Measurements from ENCODE around the gene CCDC32.
"Not testable (repeated sequence)": the region's sequence is repeated elsewhere in the genome, so short reads cannot be mapped to it uniquely, and the experiment has no call there.

Gene CCDC32

GRCh38 chr15:40584191-40584590 is 19.3 kb upstream of the CCDC32 start:
- Mint-ChIP-seq H3K4me3 (no peak overlapping the region), H3K36me3 (ENCODE audit: low read depth) (no peaks in the 10 kb centered on the region), H3K27ac (no peak overlapping the region), H3K4me1 (ENCODE audit: low read depth) (peaks cover 6% of the 10 kb centered on the region), H3K27me3 (ENCODE audit: low read depth) (peaks cover 5% of the 10 kb centered on the region), H3K9me3 (no peaks in the 10 kb centered on the region)
- DNase-seq (ENCODE audit: low spot score): no peak

GRCh38 chr15:40582726-40583246 is 17.9 kb upstream of the CCDC32 start:
- Mint-ChIP-seq H3K9me3 (no peaks in the 10 kb centered on the region), H3K27me3 (ENCODE audit: low read depth) (peaks cover 5% of the 10 kb centered on the region), H3K4me3 (no peak overlapping the region), H3K36me3 (ENCODE audit: low read depth) (no peaks in the 10 kb centered on the region), H3K27ac (no peak overlapping the region), H3K4me1 (ENCODE audit: low read depth) (peaks cover 6% of the 10 kb centered on the region)
- DNase-seq (ENCODE audit: low spot score): no peak

- not testable (repeated sequence) for H3K4me1 Mint-ChIP-seq (ENCODE audit: low read depth); H3K4me3 Mint-ChIP-seq; H3K27me3 Mint-ChIP-seq (ENCODE audit: low read depth); H3K27ac Mint-ChIP-seq; H3K9me3 Mint-ChIP-seq; H3K36me3 Mint-ChIP-seq (ENCODE audit: low read depth); DNase-seq (ENCODE audit: low spot score)
Measured at GRCh38 chr15:40581796-40582195, 17.0 kb upstream of the CCDC32 start.

GRCh38 chr15:40578892-40579291 is 14.1 kb upstream of the CCDC32 start:
- H3K36me3 Mint-ChIP-seq (ENCODE audit: low read depth): peaks cover 9% of the 10 kb centered on the region
- peaks cover 3% of the 10 kb centered on the region for H3K4me1 Mint-ChIP-seq (ENCODE audit: low read depth)
- no peak overlapping the region for H3K4me3 Mint-ChIP-seq
- H3K27me3 Mint-ChIP-seq (ENCODE audit: low read depth): no peaks in the 10 kb centered on the region
- no peaks in the 10 kb centered on the region for H3K9me3 Mint-ChIP-seq
- H3K27ac Mint-ChIP-seq: no peak overlapping the region
- no peak for DNase-seq (ENCODE audit: low spot score)

- H3K9me3 Mint-ChIP-seq; DNase-seq (ENCODE audit: low spot score): not testable (repeated sequence)
Measured at GRCh38 chr15:40576914-40577313, 12.1 kb upstream of the CCDC32 start.

GRCh38 chr15:40575113-40575512 is 10.3 kb upstream of the CCDC32 start:
- H3K36me3 Mint-ChIP-seq (ENCODE audit: low read depth): peaks cover 15% of the 10 kb centered on the region
- no peak overlapping the region for H3K4me3 Mint-ChIP-seq
- H3K27ac Mint-ChIP-seq: no peak overlapping the region
- no peak for DNase-seq (ENCODE audit: low spot score)
- peaks cover 9% of the 10 kb centered on the region for H3K4me1 Mint-ChIP-seq (ENCODE audit: low read depth)
- no peaks in the 10 kb centered on the region for H3K27me3 Mint-ChIP-seq (ENCODE audit: low read depth)
- H3K9me3 Mint-ChIP-seq: no peaks in the 10 kb centered on the region

More at GRCh38 chr15:40576914-40577313, 12.1 kb upstream of the CCDC32 start:
- H3K36me3 Mint-ChIP-seq (ENCODE audit: low read depth): peaks cover 14% of the 10 kb centered on the region
- not testable (repeated sequence) for H3K4me3 Mint-ChIP-seq; H3K27ac Mint-ChIP-seq; H3K27me3 Mint-ChIP-seq (ENCODE audit: low read depth); H3K4me1 Mint-ChIP-seq (ENCODE audit: low read depth)

GRCh38 chr15:40569129-40569953 is 4.5 kb upstream of the CCDC32 start, which contains the start of gene RPUSD2:
RPUSD2 (plus strand) TSS chr15:40569299; CDS start chr15:40569338, 39 bp downstream.
- peak within 1 kb of the TSS; percentile 98 for H3K4me3 Mint-ChIP-seq
- H3K27ac Mint-ChIP-seq: peak within 1 kb of the TSS; percentile 99
- peak; percentile 93 for DNase-seq (ENCODE audit: low spot score)
- H3K27me3 Mint-ChIP-seq (ENCODE audit: low read depth): no peaks in the 10 kb centered on the region
- H3K9me3 Mint-ChIP-seq: no peaks in the 10 kb centered on the region
- peaks cover 30% of the 10 kb centered on the region for H3K4me1 Mint-ChIP-seq (ENCODE audit: low read depth)
- H3K36me3 Mint-ChIP-seq (ENCODE audit: low read depth): peaks cover 7% of the 10 kb centered on the region

GRCh38 chr15:40567111-40567510 is 2.3 kb upstream of the CCDC32 start:
- H3K27ac Mint-ChIP-seq: no peak overlapping the region
- DNase-seq (ENCODE audit: low spot score): no peak
- no peak overlapping the region for H3K4me3 Mint-ChIP-seq
- H3K36me3 Mint-ChIP-seq (ENCODE audit: low read depth): peaks cover 2% of the 10 kb centered on the region
- peaks cover 38% of the 10 kb centered on the region for H3K4me1 Mint-ChIP-seq (ENCODE audit: low read depth)
- H3K27me3 Mint-ChIP-seq (ENCODE audit: low read depth): no peaks in the 10 kb centered on the region
- no peaks in the 10 kb centered on the region for H3K9me3 Mint-ChIP-seq

GRCh38 chr15:40565333-40566238 is 744 bp upstream of the CCDC32 start:
- Mint-ChIP-seq H3K27ac (peak overlapping the region; percentile 98), H3K4me3 (peak overlapping the region; percentile 94), H3K27me3 (ENCODE audit: low read depth) (no peaks in the 10 kb centered on the region), H3K9me3 (no peaks in the 10 kb centered on the region), H3K4me1 (ENCODE audit: low read depth) (peaks cover 37% of the 10 kb centered on the region), H3K36me3 (ENCODE audit: low read depth) (peaks cover 2% of the 10 kb centered on the region)
- DNase-seq (ENCODE audit: low spot score): no peak

GRCh38 chr15:40563426-40563825 is 1.4 kb downstream of the CCDC32 start:
- no peak overlapping the region for H3K27ac Mint-ChIP-seq
- H3K9me3 Mint-ChIP-seq: no peaks in the 10 kb centered on the region
- no peak for DNase-seq (ENCODE audit: low spot score)
- peak overlapping the region; percentile 94 for H3K4me3 Mint-ChIP-seq
- H3K4me1 Mint-ChIP-seq (ENCODE audit: low read depth): peaks cover 26% of the 10 kb centered on the region
- peaks cover 3% of the 10 kb centered on the region for H3K36me3 Mint-ChIP-seq (ENCODE audit: low read depth)
- H3K27me3 Mint-ChIP-seq (ENCODE audit: low read depth): no peaks in the 10 kb centered on the region

GRCh38 chr15:40562691-40563090 is 2.2 kb downstream of the CCDC32 start:
- Mint-ChIP-seq H3K9me3 (no peaks in the 10 kb centered on the region), H3K27me3 (ENCODE audit: low read depth) (no peaks in the 10 kb centered on the region), H3K4me3 (no peak overlapping the region), H3K36me3 (ENCODE audit: low read depth) (peaks cover 5% of the 10 kb centered on the region), H3K4me1 (ENCODE audit: low read depth) (peaks cover 26% of the 10 kb centered on the region), H3K27ac (no peak overlapping the region)
- no peak for DNase-seq (ENCODE audit: low spot score)

GRCh38 chr15:40558952-40559742 is 5.7 kb downstream of the CCDC32 start:
- Mint-ChIP-seq H3K27ac (no peak overlapping the region), H3K27me3 (ENCODE audit: low read depth) (no peaks in the 10 kb centered on the region), H3K4me1 (ENCODE audit: low read depth) (peaks cover 10% of the 10 kb centered on the region), H3K9me3 (no peaks in the 10 kb centered on the region), H3K4me3 (no peak overlapping the region), H3K36me3 (ENCODE audit: low read depth) (peaks cover 16% of the 10 kb centered on the region)
- no peak for DNase-seq (ENCODE audit: low spot score)

- H3K9me3 Mint-ChIP-seq: no peaks in the 10 kb centered on the region
- peaks cover 22% of the 10 kb centered on the region for H3K36me3 Mint-ChIP-seq (ENCODE audit: low read depth)
- H3K27me3 Mint-ChIP-seq (ENCODE audit: low read depth): no peaks in the 10 kb centered on the region
- no peak overlapping the region for H3K4me3 Mint-ChIP-seq
- no peak overlapping the region for H3K27ac Mint-ChIP-seq
- DNase-seq (ENCODE audit: low spot score): no peak
- H3K4me1 Mint-ChIP-seq (ENCODE audit: low read depth): peaks cover 2% of the 10 kb centered on the region
Measured at GRCh38 chr15:40555876-40556275, 9.0 kb downstream of the CCDC32 start.
